K562 (cell line): ENCODE results near the gene FADS6. TPM values are rescaled to one million over a fixed set of nuclear protein-coding genes. Genes with fewer than 3 reads are reported as not detected.

Experiments used
- ESRRA ChIP-seq: fragments of 450-650 bp; IDR thresholded peaks from 2 replicates; pipeline ENCODE4 v1.6.1; 2014; ENCODE audit warnings: low read depth, mild to moderate bottlenecking, moderate library complexity, borderline replicate concordance
- GTF2F1 ChIP-seq: IDR thresholded peaks from 2 replicates; pipeline ENCODE4 v1.6.1; 2011; ENCODE audit warnings: low read depth, low read length, improper control_type of control experiment
- HNRNPUL1 ChIP-seq: fragments of 200-400 bp; formaldehyde crosslinking; IDR thresholded peaks from 2 replicates; pipeline ENCODE4 v1.6.1; 2017; ENCODE audit warnings: low read length
- HOXB6 ChIP-seq: fragments of 250-450 bp; sonication (Bioruptor Pico); IDR thresholded peaks from 2 replicates; pipeline ENCODE4 v1.5.1; 2022; ENCODE audit warnings: mild to moderate bottlenecking, borderline replicate concordance
- LCOR ChIP-seq: sonication (generic); formaldehyde crosslinking; IDR thresholded peaks from 2 replicates; pipeline ENCODE4 v1.8.0; 2022; ENCODE audit warnings: mild to moderate bottlenecking, missing genetic modification reagents
- MAZ ChIP-seq, 2 experiments: fragments of 450-650 bp in 1 of 2; sonication (generic) in 1 of 2; formaldehyde crosslinking; IDR thresholded peaks in 1 of 2; conservative IDR thresholded peaks in 1 of 2; 2 replicates each; pipeline versions ENCODE4 v1.4.0 to v1.5.0; 2020; ENCODE audit warnings: mild to moderate bottlenecking in 1 of 2, missing genetic modification reagents in 1 of 2
- PTRF ChIP-seq: fragments of 450-650 bp; IDR thresholded peaks from 2 replicates; pipeline ENCODE4 v1.6.1; 2016; ENCODE audit warnings: mild to moderate bottlenecking, missing genetic modification characterization, missing compliant biosample characterization
- PYGO2 ChIP-seq: fragments of 450-650 bp; IDR thresholded peaks from 2 replicates; pipeline ENCODE4 v1.6.1; 2016; ENCODE audit warnings: mild to moderate bottlenecking, missing genetic modification characterization, moderate library complexity, missing compliant biosample characterization
- SMAD3 ChIP-seq: fragments of 450-650 bp; formaldehyde crosslinking; conservative IDR thresholded peaks from 2 replicates; pipeline ENCODE4 v1.4.0; 2020; ENCODE audit warnings: mild to moderate bottlenecking
- SMC3 ChIP-seq: conservative IDR thresholded peaks from 2 replicates; pipeline ENCODE4 v1.6.1; 2011; ENCODE audit warnings: low read depth, low read length, improper control_type of control experiment; ENCODE audit not compliant: insufficient read depth
- ZNF3 ChIP-seq: fragments of 250-450 bp; sonication (Bioruptor Pico); IDR thresholded peaks from 2 replicates; pipeline ENCODE4 v1.5.0; 2021; ENCODE audit warnings: mild to moderate bottlenecking, moderate library complexity
- ZNF75A ChIP-seq: fragments of 450-650 bp; formaldehyde crosslinking; IDR thresholded peaks from 2 replicates; pipeline ENCODE4 v1.4.0; 2020; ENCODE audit warnings: mild to moderate bottlenecking
- polyA plus RNA-seq, 8 experiments: library from polyadenylated mRNA; depleted of rRNA in 4 of 8; stranded (reverse) in 5 of 8; unstranded in 3 of 8; fragments of >200 nt; fragmentation: Nextera tagmentation in 2 of 8; fragmentation: Illumina TruSeq in 1 of 8; extraction: Ambion mirVana in 2 of 8; extraction: Trizol in 1 of 8; gene quantifications; 2 replicates each; pipeline versions ENCODE4 v1.2.1 to v1.2.3, GENCODE V29; 2011 to 2014; ENCODE audit warnings: inconsistent platforms in 1 of 8, missing spikeins in 1 of 8
- total RNA-seq, 7 experiments: library from RNA; depleted of rRNA in 6 of 7; stranded (reverse); fragments of >200 nt in 6 of 7; fragmentation: Illumina TruSeq in 2 of 7; extraction: Trizol in 2 of 7; gene quantifications; 2 replicates each; pipeline versions ENCODE4 v1.2.1 to v1.2.3, GENCODE V29; 2011 to 2021; ENCODE audit warnings: low replicate concordance in 1 of 7
- TF ChIP-seq, protein P1 (sequence below): fragments of 250-450 bp; sonication (Bioruptor Pico); IDR thresholded peaks from 2 replicates; pipeline ENCODE4 v1.5.0; 2021; ENCODE audit warnings: mild to moderate bottlenecking, moderate library complexity
- TF ChIP-seq, protein P2 (sequence below): sonication (generic); formaldehyde crosslinking; IDR thresholded peaks from 2 replicates; pipeline ENCODE4 v1.9.0; 2022; ENCODE audit warnings: mild to moderate bottlenecking, missing genetic modification reagents
- TF ChIP-seq, protein P3 (sequence below): fragments of 450-650 bp; IDR thresholded peaks from 2 replicates; pipeline ENCODE4 v1.6.1; 2016; ENCODE audit warnings: missing biosample characterization, missing genetic modification characterization
- TF ChIP-seq, protein P4 (sequence below): sonication (generic); formaldehyde crosslinking; IDR thresholded peaks from 2 replicates; pipeline ENCODE4 v1.8.1; 2023; ENCODE audit warnings: mild to moderate bottlenecking, missing genetic modification reagents
- TF ChIP-seq, protein P5 (sequence below): sonication (generic); formaldehyde crosslinking; IDR thresholded peaks from 2 replicates; pipeline ENCODE4 v1.8.0; 2022; ENCODE audit warnings: mild to moderate bottlenecking, missing genetic modification reagents
- TF ChIP-seq, protein P6 (sequence below): fragments of 450-650 bp; formaldehyde crosslinking; IDR thresholded peaks from 2 replicates; pipeline ENCODE4 v1.4.0; 2020; ENCODE audit warnings: mild to moderate bottlenecking, moderate library complexity

The FADS6 gene
- total and polyA plus RNA-seq, 9 of the 15 experiments (the other 6 are each of a cell fraction or from before 2014, with no cell fraction given): 0.18 to 0.22 TPM; not detected in 7

DNA sequence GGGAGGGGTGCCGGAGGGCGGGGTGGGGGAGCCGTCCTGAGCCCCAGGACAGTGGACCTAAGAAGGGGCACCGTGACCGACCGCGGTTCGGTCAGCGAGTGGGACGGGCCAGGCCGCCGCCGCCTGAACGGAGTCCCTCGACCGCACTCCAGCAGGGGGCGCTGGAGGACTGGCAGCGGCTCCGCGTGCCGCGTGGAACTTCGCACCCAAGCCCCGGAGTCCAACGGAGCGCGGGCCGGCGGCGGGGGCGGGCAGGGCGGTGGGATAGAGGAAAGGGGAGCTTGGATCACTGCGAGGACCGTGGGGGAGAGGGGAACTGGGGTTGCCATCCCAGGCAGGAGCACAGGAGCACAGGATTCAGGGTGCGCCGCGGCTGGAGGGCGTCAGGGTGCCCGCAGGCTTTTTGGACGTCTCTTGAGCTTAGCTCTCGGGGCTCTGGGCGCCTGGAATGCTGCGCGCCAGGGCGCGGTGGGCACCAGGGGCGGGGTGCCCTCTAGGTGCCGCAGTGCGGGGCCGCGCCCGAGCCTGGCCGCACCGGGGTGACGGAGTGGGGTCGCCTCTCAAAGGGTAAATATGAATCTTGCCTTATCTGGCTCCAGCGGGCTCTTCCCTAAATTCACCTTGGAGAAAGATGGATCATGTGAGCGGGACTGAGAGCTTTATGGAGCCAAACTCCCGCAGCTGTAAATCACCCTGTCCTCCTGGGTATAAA lies 30.3 kb upstream of the FADS6 start (continued):
- TF ChIP-seq, protein P1, sequence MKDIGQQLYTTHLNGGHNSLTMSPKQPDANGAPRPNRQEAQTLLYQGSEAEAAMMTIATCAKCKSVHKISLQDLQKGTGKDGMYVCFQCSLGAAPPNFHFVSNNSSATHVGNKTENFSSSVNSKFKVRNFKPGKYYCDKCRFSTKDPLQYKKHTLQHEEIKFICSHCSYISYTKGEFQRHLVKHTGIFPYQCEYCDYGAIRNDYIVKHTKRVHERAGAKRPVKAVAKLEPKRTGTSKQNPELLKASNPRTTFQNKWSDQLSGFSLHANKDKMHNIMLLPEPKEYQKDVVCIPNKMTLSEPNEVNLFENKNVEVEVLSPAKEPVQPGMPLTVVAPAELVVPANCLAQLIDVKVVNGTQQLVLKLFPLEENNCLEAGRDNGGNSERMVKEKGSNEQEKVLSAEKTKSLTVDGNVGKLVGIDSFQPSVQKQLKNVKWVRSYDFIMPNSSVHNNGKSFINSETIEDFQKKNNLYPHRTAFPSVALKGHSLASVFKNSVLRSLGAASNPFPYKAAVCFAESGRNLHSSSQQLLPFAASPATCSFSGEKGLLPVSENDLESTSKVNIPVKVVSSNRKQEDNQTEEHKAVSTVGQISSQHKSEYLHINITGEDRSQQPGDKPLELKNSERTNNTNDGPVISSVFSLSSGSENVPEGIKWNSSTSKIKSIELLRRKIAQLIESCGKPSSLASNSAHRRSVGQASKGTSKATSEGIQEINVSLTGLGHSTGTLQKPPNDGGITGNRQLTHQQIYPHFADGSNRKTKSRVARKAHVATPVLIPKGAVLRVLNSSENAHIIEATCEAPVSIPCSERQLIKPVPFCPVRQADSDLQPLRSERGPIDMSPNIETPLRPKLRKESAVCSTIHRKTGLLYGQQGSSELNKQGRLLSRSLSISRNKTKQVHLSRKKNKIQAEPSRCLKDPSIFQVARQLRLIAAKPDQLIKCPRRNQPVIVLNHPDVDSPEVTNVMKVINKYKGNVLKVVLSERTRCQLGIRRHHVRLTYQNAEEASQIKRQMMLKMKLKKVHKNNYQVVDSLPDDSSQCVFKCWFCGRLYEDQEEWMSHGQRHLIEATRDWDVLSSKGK: no peak
- TF ChIP-seq, protein P2, sequence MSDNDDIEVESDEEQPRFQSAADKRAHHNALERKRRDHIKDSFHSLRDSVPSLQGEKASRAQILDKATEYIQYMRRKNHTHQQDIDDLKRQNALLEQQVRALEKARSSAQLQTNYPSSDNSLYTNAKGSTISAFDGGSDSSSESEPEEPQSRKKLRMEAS: peak; percentile 97
- TF ChIP-seq LCOR (CRISPR knock-in tag) (peak; percentile 69; the same call in 1 of the 2 replicates), GTF2F1 (no peak), HOXB6 (CRISPR knock-in tag) (no peak), ZNF3 (no peak), PYGO2 (no peak), SMC3 (peak; percentile 75; the same call in 1 of the 2 replicates), HNRNPUL1 (no peak), ESRRA (peak; percentile 32; the same call in 1 of the 2 replicates), PTRF (no peak), SMAD3 (no peak), MAZ (CRISPR knock-in tag; conservative IDR thresholded peaks at IDR 0.05 in 1 of 2, IDR thresholded peaks at IDR 0.05 in 1 of 2) (peak in 1 of 2 experiments; percentile 49; a peak in 3 of 4 replicates), ZNF75A (no peak)
- TF ChIP-seq, protein P3, sequence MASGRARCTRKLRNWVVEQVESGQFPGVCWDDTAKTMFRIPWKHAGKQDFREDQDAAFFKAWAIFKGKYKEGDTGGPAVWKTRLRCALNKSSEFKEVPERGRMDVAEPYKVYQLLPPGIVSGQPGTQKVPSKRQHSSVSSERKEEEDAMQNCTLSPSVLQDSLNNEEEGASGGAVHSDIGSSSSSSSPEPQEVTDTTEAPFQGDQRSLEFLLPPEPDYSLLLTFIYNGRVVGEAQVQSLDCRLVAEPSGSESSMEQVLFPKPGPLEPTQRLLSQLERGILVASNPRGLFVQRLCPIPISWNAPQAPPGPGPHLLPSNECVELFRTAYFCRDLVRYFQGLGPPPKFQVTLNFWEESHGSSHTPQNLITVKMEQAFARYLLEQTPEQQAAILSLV (tag): no peak
- TF ChIP-seq, protein P4, sequence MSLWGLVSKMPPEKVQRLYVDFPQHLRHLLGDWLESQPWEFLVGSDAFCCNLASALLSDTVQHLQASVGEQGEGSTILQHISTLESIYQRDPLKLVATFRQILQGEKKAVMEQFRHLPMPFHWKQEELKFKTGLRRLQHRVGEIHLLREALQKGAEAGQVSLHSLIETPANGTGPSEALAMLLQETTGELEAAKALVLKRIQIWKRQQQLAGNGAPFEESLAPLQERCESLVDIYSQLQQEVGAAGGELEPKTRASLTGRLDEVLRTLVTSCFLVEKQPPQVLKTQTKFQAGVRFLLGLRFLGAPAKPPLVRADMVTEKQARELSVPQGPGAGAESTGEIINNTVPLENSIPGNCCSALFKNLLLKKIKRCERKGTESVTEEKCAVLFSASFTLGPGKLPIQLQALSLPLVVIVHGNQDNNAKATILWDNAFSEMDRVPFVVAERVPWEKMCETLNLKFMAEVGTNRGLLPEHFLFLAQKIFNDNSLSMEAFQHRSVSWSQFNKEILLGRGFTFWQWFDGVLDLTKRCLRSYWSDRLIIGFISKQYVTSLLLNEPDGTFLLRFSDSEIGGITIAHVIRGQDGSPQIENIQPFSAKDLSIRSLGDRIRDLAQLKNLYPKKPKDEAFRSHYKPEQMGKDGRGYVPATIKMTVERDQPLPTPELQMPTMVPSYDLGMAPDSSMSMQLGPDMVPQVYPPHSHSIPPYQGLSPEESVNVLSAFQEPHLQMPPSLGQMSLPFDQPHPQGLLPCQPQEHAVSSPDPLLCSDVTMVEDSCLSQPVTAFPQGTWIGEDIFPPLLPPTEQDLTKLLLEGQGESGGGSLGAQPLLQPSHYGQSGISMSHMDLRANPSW (CRISPR knock-in tag): no peak
- TF ChIP-seq, protein P5, sequence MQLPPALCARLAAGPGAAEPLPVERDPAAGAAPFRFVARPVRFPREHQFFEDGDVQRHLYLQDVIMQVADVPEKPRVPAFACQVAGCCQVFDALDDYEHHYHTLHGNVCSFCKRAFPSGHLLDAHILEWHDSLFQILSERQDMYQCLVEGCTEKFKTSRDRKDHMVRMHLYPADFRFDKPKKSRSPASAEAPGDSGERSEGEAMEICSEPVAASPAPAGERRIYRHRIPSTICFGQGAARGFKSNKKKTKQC (CRISPR knock-in tag): peak; percentile 95
- TF ChIP-seq, protein P6, sequence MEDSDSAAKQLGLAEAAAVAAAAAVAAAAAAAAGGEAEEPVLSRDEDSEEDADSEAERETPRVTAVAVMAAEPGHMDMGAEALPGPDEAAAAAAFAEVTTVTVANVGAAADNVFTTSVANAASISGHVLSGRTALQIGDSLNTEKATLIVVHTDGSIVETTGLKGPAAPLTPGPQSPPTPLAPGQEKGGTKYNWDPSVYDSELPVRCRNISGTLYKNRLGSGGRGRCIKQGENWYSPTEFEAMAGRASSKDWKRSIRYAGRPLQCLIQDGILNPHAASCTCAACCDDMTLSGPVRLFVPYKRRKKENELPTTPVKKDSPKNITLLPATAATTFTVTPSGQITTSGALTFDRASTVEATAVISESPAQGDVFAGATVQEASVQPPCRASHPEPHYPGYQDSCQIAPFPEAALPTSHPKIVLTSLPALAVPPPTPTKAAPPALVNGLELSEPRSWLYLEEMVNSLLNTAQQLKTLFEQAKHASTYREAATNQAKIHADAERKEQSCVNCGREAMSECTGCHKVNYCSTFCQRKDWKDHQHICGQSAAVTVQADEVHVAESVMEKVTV (CRISPR knock-in tag): peak; percentile 74
